ENCODE data around the gene RNF19B. TPM values are rescaled to one million over a fixed set of nuclear protein-coding genes. Genes with fewer than 3 reads are reported as not detected.

Gene RNF19B
- total and polyA plus RNA-seq, 2 of the 8 experiments (the other 6 are each of a cell fraction or from before 2014, with no cell fraction given) = 9.2 to 11.2 TPM

- H2BK120ac ChIP-seq (replicated peaks; ENCODE audit: low read depth, low read length) = no peak overlapping the region
- H2BK15ac ChIP-seq (ENCODE audit: low read length) = peak overlapping the region; percentile 92; the same call in 1 of the 2 replicates
- H2BK5ac ChIP-seq (ENCODE audit: low read depth, low read length) = peak overlapping the region; percentile 73
- H3K4me3 ChIP-seq (ENCODE audit: extremely low read depth in 1 of 4, insufficient read depth in 2 of 4, low read depth in 3 of 4, low read length in 4 of 4) = peak overlapping the region; percentile 48 to 87 (median 66)
- H3K14ac ChIP-seq (ENCODE audit: insufficient read length) = no peak overlapping the region
- 1% methylated on average over 21 of the region's 58 CpGs; no CpG with 5 or more reads in 1 of the 2 experiments for WGBS, 2 experiments (ENCODE audit: extremely low coverage in 1 of 2, insufficient coverage in 1 of 2, insufficient read length in 1 of 2, insufficient replicate concordance in 2 of 2, low coverage in 1 of 2, low lambda C conversion rate in 2 of 2, missing lambda C conversion rate in 1 of 2)
- peak overlapping the region; percentile 95 for H3K18ac ChIP-seq (ENCODE audit: extremely low read depth, low read length)
- H3K79me1 ChIP-seq (ENCODE audit: low read depth, low read length) = no peaks in the 10 kb centered on the region
- H2BK20ac ChIP-seq (ENCODE audit: low read length) = no peak overlapping the region
- ChIA-PET CTCF (ENCODE audit: partially characterized antibody) (interaction anchor here (0.8 to 16.6 kb wide), 25 partner anchors 9 to 254 kb away, joined by 3 to 382 read pairs (median 4); partner anchors contain the start of genes FNDC5, HPCA, S100PBP and YARS1), POLR2A (ENCODE audit: partially characterized antibody) (interaction anchor here (0.5 to 1.4 kb wide), 7 partner anchors 12 to 980 kb away, joined by 3 to 4 read pairs (median 3); partner anchors contain the start of genes RNF19B, S100PBP and YARS1)
- H2AFZ ChIP-seq (ENCODE audit: low read length) = peak overlapping the region; percentile 64; the same call in 1 of the 2 replicates
- H4K20me1 ChIP-seq (replicated peaks in 1 of 2; ENCODE audit: control insufficient read depth in 1 of 2, insufficient read depth in 2 of 2, low read length in 2 of 2) = peaks cover 0 to 6% of the 10 kb centered on the region in 2 experiments
- H3K4me1 ChIP-seq (replicated peaks in 1 of 4; ENCODE audit: control insufficient read depth in 3 of 4, insufficient read depth in 4 of 4, low read length in 3 of 4) = peaks cover 0 to 15% (median 7%) of the 10 kb centered on the region in 4 experiments; a peak in 5 of 7 replicates
- no peaks in the 10 kb centered on the region for H3K36me3 ChIP-seq (ENCODE audit: control insufficient read depth in 2 of 4, insufficient read depth in 4 of 4, low read length in 3 of 4)
- H3K79me2 ChIP-seq (ENCODE audit: control insufficient read depth in 1 of 2, insufficient read depth in 2 of 2, low read length in 2 of 2) = no peaks in the 10 kb centered on the region
- peaks cover 0 to 6% of the 10 kb centered on the region in 2 experiments; a peak in 1 of 4 replicates for H3K9me3 ChIP-seq (ENCODE audit: insufficient read depth in 2 of 2, low read depth in 1 of 2, low read length in 1 of 2)
- no peak overlapping the region for H2AK5ac ChIP-seq (ENCODE audit: low read depth, low read length)
- H4K5ac ChIP-seq (ENCODE audit: insufficient read length, low read depth, low read length) = peak overlapping the region; percentile 31
- H3K56ac ChIP-seq (replicated peaks; ENCODE audit: insufficient read length, low read depth, low read length) = no peak overlapping the region
- FAIRE-seq (no peak), DNase-seq (ENCODE audit: low read depth in 1 of 2, low spot score in 2 of 2) (peak in 1 of 2 experiments; percentile 83)
- peak overlapping the region; percentile 51 for H4K8ac ChIP-seq (ENCODE audit: extremely low read depth, insufficient read depth, low read length)
- H3K27me3 ChIP-seq (replicated peaks in 1 of 4; ENCODE audit: control insufficient read depth in 3 of 4, extremely low read depth in 1 of 4, insufficient read depth in 3 of 4, low read length in 3 of 4) = peaks cover 2 to 29% (median 17%) of the 10 kb centered on the region in 4 experiments
- H3K23me2 ChIP-seq (ENCODE audit: low read depth, low read length) = peaks cover 2% of the 10 kb centered on the region; the same call in 1 of the 2 replicates
- H2BK12ac ChIP-seq (ENCODE audit: low read depth, low read length) = no peak overlapping the region; the same call in 1 of the 2 replicates
- H4K91ac ChIP-seq (replicated peaks; ENCODE audit: insufficient read length, low read length) = peak overlapping the region; percentile 93
- H3K23ac ChIP-seq (ENCODE audit: insufficient read length) = no peak overlapping the region
- no peak overlapping the region; the same call in 1 of the 2 replicates for H3K27ac ChIP-seq (ENCODE audit: low read depth, low read length)
- H3K4me2 ChIP-seq (ENCODE audit: insufficient read depth in 1 of 2, low read depth in 2 of 2, low read length in 2 of 2) = peak overlapping the region; percentile 67 to 82
- H3K4ac ChIP-seq (replicated peaks; ENCODE audit: insufficient read length, low read depth, low read length) = no peak overlapping the region
- H3K9ac ChIP-seq (replicated peaks in 1 of 4; ENCODE audit: extremely low read depth in 1 of 4, low read depth in 3 of 4, low read length in 3 of 4) = peak overlapping the region in 3 of 4 experiments; percentile 2 to 36 (median 20); a peak in 2 of 7 replicates
- TF ChIP-seq SIX5 (IDR thresholded peaks at IDR 0.05; ENCODE audit: low read depth, low read length) = no peak
- no peak for TF ChIP-seq KDM5A (IDR thresholded peaks at IDR 0.05; ENCODE audit: low read length)
- TF ChIP-seq RXRA (IDR thresholded peaks at IDR 0.05; ENCODE audit: insufficient read depth, low read depth, low read length) = no peak
- no peak for TF ChIP-seq BACH1 (IDR thresholded peaks at IDR 0.05; ENCODE audit: low read length)
- TF ChIP-seq HDAC2 (IDR thresholded peaks at IDR 0.05; ENCODE audit: borderline replicate concordance in 1 of 2, low read depth in 2 of 2, low read length in 2 of 2) = no peak
- peak; percentile 73 for TF ChIP-seq KDM4A (IDR thresholded peaks at IDR 0.05; ENCODE audit: low read depth, low read length, severe bottlenecking)
- no peak for TF ChIP-seq MAFK (IDR thresholded peaks at IDR 0.05; ENCODE audit: low read depth, low read length)
- TF ChIP-seq EP300 (IDR thresholded peaks at IDR 0.05; ENCODE audit: borderline replicate concordance in 1 of 2, low read depth in 2 of 2, low read length in 2 of 2) = 0 out of 3 replicates have a peak, but pooled peaks of 1 of the 2 experiments have one; percentile 33
- no peak for TF ChIP-seq RAD21 (IDR thresholded peaks at IDR 0.05 in 1 of 2, conservative IDR thresholded peaks at IDR 0.05 in 1 of 2; ENCODE audit: low read depth in 2 of 2, low read length in 2 of 2)
These were observed 71.2 kb downstream of the RNF19B start for GRCh38 chr1:32893198-32894018.
